Hepatocyte (in vitro differentiated cells): ENCODE measurements around the gene RFX4.

Experiments used
- CTCF ChIP-seq: fragments of 200-600 bp; sonication (generic); IDR thresholded peaks from 2 replicates; pipeline ENCODE4 v1.5.1; 2016; ENCODE audit warnings: antibody characterized with exemption, mild to moderate bottlenecking; ENCODE audit not compliant: poor library complexity
- EZH2phosphoT487 ChIP-seq: fragments of 200-600 bp; sonication (generic); IDR thresholded peaks from one replicate; pipeline ENCODE4 v1.6.1; 2018; ENCODE audit warnings: antibody characterized with exemption, mild to moderate bottlenecking, low read depth, moderate library complexity; ENCODE audit not compliant: unreplicated experiment, severe bottlenecking

DNA sequence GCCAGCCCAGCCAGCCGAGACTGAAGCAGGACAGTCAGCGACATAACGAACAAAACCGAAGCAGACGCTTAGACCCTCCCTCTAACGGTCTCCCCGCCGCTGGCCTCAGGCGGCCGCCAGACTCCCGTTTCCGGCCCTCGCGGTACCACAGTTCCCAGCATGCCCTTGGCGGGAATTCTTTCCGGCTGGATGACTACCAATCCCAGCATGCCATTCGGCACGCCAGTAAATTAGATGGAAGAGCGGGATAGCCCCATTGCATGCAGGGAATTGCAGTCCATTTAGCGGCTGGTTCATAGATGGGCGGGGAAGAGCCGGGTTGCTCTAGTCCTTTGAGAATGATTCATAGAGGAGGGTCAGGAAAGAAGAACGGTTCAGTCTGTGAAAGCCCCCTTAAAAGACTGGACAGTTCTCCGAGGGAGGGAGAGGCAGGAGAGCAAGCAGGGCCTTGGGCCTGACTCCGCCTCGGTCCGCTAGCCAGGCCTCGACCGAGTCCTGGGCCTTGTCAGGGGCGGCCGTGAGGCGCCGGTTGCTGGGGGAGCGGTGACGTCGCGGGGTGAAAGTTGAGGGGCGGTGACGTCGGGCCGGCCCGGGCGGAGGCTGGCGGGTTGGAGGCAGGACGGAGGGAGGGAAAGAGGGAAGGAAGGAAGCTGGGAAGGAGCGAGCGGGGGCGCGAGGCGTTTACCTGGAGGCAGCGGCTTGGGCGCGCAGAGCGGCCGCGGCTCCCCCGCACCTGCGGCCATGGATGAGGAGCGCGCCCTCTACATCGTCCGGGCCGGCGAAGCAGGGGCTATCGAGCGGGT lies 191.4 kb downstream of the RFX4 start, which contains the start of gene RIC8B:
- no peak for TF ChIP-seq EZH2phosphoT487
- TF ChIP-seq CTCF: no peak
